CD14-positive monocyte (primary cell): Measurements from ENCODE around the gene CNTFR. TPM values are rescaled to one million over a fixed set of nuclear protein-coding genes. Genes with fewer than 3 reads are reported as not detected.

Experiments
- DNase-seq, 3 donors: peaks; one replicate each; pipeline ENCODE4 v3.0.0-alpha.2; 2011 to 2022
- H2AFZ ChIP-seq: 2 replicates; pipeline ENCODE4 v1.6.0; 2012; ENCODE audit warnings: mild to moderate bottlenecking, low read depth, low read length, inconsistent platforms; ENCODE audit not compliant: insufficient read depth, poor library complexity, severe bottlenecking
- H3K27ac ChIP-seq, 2 donors: 1 replicate in 1 of 2; 2 replicates in 1 of 2; pipeline ENCODE4 v1.5.1; 2012 to 2013; ENCODE audit warnings: low read length in 2 of 2, control low read depth in 1 of 2, inconsistent platforms in 1 of 2, low read depth in 1 of 2, mild to moderate bottlenecking in 1 of 2
- H3K27me3 ChIP-seq, 2 donors: one replicate each; pipeline versions ENCODE4 v1.6.0 to v1.6.1; 2011 to 2013; ENCODE audit warnings: low read length in 2 of 2; ENCODE audit not compliant: control insufficient read depth in 2 of 2, insufficient read depth in 2 of 2
- H3K36me3 ChIP-seq, 2 donors: replicated peaks in 1 of 2; 1 replicate in 1 of 2; 2 replicates in 1 of 2; pipeline versions ENCODE4 v1.5.1 to v1.6.1; 2012 to 2013; ENCODE audit warnings: low read length in 2 of 2, control low read depth in 1 of 2, inconsistent platforms in 1 of 2, mild to moderate bottlenecking in 1 of 2; ENCODE audit not compliant: insufficient read depth in 2 of 2, control insufficient read depth in 1 of 2
- H3K4me1 ChIP-seq, 2 donors: 1 replicate in 1 of 2; 2 replicates in 1 of 2; pipeline versions ENCODE4 v1.5.1 to v1.6.1; 2012 to 2013; ENCODE audit warnings: low read length in 2 of 2, control low read depth in 1 of 2, inconsistent platforms in 1 of 2, mild to moderate bottlenecking in 1 of 2, moderate library complexity in 1 of 2; ENCODE audit not compliant: insufficient read depth in 2 of 2, control insufficient read depth in 1 of 2
- H3K4me2 ChIP-seq: replicated peaks from 2 replicates; pipeline ENCODE3; 2012; ENCODE audit warnings: low read length, moderate library complexity, mild to moderate bottlenecking; ENCODE audit not compliant: poor library complexity, severe bottlenecking; ENCODE audit errors: extremely low read depth
- H3K4me3 ChIP-seq, 3 experiments: fragments of 200-600 bp in 1 of 3; sonication (generic) in 1 of 3; replicated peaks in 1 of 3; 1 replicate in 2 of 3; 2 replicates in 1 of 3; pipeline ENCODE4 v1.5.1; 2011 to 2013; ENCODE audit warnings: low read length in 3 of 3, mild to moderate bottlenecking in 3 of 3, control low read depth in 2 of 3, low read depth in 2 of 3, inconsistent platforms in 1 of 3, moderate library complexity in 1 of 3
- H3K79me2 ChIP-seq: 2 replicates; pipeline ENCODE4 v1.6.0; 2012; ENCODE audit warnings: mild to moderate bottlenecking, control low read depth, inconsistent platforms, low read length, moderate library complexity; ENCODE audit not compliant: insufficient read depth
- H3K9ac ChIP-seq: 2 replicates; pipeline ENCODE4 v1.6.0; 2017; ENCODE audit warnings: low read length, mild to moderate bottlenecking; ENCODE audit not compliant: insufficient read depth, poor library complexity, severe bottlenecking
- H3K9me3 ChIP-seq, 2 donors: replicated peaks in 1 of 2; 1 replicate in 1 of 2; 2 replicates in 1 of 2; pipeline versions ENCODE4 v1.5.1 to v1.6.1; 2012 to 2013; ENCODE audit warnings: low read length in 2 of 2, control low read depth in 1 of 2; ENCODE audit not compliant: control insufficient read depth in 1 of 2, insufficient read depth in 1 of 2
- H4K20me1 ChIP-seq: 2 replicates; pipeline ENCODE4 v1.6.0; 2012; ENCODE audit warnings: mild to moderate bottlenecking, low read length, control low read depth, moderate library complexity; ENCODE audit not compliant: insufficient read depth
- H3K27ac Mint-ChIP-seq, 7 donors: one replicate each; pipeline ENCODE4 v1.8.0; 2020; ENCODE audit warnings: mild to moderate bottlenecking in 7 of 7, mixed read lengths in 7 of 7, moderate library complexity in 6 of 7, inconsistent platforms in 2 of 7
- H3K27me3 Mint-ChIP-seq, 3 donors: one replicate each; pipeline ENCODE4 v1.8.0; 2021 to 2022; ENCODE audit warnings: low read depth in 3 of 3, mild to moderate bottlenecking in 3 of 3, mixed read lengths in 3 of 3, moderate library complexity in 3 of 3, inconsistent platforms in 1 of 3
- H3K36me3 Mint-ChIP-seq, 2 donors: one replicate each; pipeline ENCODE4 v1.8.0; 2020; ENCODE audit warnings: mixed read lengths in 2 of 2, inconsistent platforms in 1 of 2, mild to moderate bottlenecking in 1 of 2
- H3K4me1 Mint-ChIP-seq: one replicate; pipeline ENCODE4 v1.8.0; 2020; ENCODE audit warnings: mild to moderate bottlenecking, mixed read lengths
- H3K4me3 Mint-ChIP-seq, 2 donors: one replicate each; pipeline ENCODE4 v1.8.0; 2020; ENCODE audit warnings: mild to moderate bottlenecking in 2 of 2, mixed read lengths in 2 of 2, moderate library complexity in 1 of 2
- H3K9me3 Mint-ChIP-seq, 7 donors: one replicate each; pipeline ENCODE4 v1.8.0; 2020 to 2022; ENCODE audit warnings: mixed read lengths in 7 of 7, mild to moderate bottlenecking in 6 of 7, moderate library complexity in 6 of 7, inconsistent platforms in 2 of 7
- WGBS: methylation state at CpG from one replicate; pipeline ENCODE4 v1.1.5; 2013; ENCODE audit warnings: missing lambda C conversion rate; ENCODE audit not compliant: insufficient coverage; 5-methylcytosine and 5-hydroxymethylcytosine counted together
- intact Hi-C, 2 donors: fragments of 100-400 bp; cut with micrococcal nuclease; formaldehyde crosslinking; loops; one replicate each; pipeline versions ENCODE4 v1.15.0 to v1.15.1; 2023
- polyA plus RNA-seq, 3 donors: library from polyadenylated mRNA; depleted of rRNA in 1 of 3; unstranded in 2 of 3; stranded (reverse) in 1 of 3; fragments of 300-500 nt in 2 of 3; fragments of >200 nt in 1 of 3; fragmentation: Illumina TruSeq in 2 of 3; gene quantifications; 1 replicate in 2 of 3; 2 replicates in 1 of 3; pipeline ENCODE4 v1.2.3, GENCODE V29; 2012 to 2021
- TF ChIP-seq, protein P1 (sequence below): fragments of 200-600 bp; IDR thresholded peaks from one replicate; pipeline ENCODE4 v1.8.0; 2022; ENCODE audit warnings: antibody characterized with exemption, mild to moderate bottlenecking

Gene CNTFR
- polyA plus RNA-seq, 3 donors: not detected

- H2AFZ ChIP-seq: no peak overlapping the region
- 88% methylated on average over 6 of the region's 6 CpGs for WGBS
- no peak overlapping the region for H3K4me3 ChIP-seq
- TF ChIP-seq, protein P1, sequence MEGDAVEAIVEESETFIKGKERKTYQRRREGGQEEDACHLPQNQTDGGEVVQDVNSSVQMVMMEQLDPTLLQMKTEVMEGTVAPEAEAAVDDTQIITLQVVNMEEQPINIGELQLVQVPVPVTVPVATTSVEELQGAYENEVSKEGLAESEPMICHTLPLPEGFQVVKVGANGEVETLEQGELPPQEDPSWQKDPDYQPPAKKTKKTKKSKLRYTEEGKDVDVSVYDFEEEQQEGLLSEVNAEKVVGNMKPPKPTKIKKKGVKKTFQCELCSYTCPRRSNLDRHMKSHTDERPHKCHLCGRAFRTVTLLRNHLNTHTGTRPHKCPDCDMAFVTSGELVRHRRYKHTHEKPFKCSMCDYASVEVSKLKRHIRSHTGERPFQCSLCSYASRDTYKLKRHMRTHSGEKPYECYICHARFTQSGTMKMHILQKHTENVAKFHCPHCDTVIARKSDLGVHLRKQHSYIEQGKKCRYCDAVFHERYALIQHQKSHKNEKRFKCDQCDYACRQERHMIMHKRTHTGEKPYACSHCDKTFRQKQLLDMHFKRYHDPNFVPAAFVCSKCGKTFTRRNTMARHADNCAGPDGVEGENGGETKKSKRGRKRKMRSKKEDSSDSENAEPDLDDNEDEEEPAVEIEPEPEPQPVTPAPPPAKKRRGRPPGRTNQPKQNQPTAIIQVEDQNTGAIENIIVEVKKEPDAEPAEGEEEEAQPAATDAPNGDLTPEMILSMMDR: no peak
- Mint-ChIP-seq H3K27me3 (peaks cover 35 to 44% (median 38%) of the 10 kb centered on the region in 3 donors), H3K9me3 (peaks cover 0 to 3% (median 2%) of the 10 kb centered on the region in 7 donors), H3K4me3 (no peak overlapping the region), H3K27ac (no peak overlapping the region), H3K36me3 (peaks cover 0 to 1% of the 10 kb centered on the region in 2 donors), H3K4me1 (peaks cover 1% of the 10 kb centered on the region)
- H3K79me2 ChIP-seq: no peaks in the 10 kb centered on the region
- DNase-seq: peak in 1 of 3 donors; percentile 29
- H3K36me3 ChIP-seq: no peaks in the 10 kb centered on the region
- no peak overlapping the region for H3K27ac ChIP-seq
- H3K4me2 ChIP-seq: no peak overlapping the region
- no peaks in the 10 kb centered on the region for H3K4me1 ChIP-seq
- peaks cover 10 to 24% of the 10 kb centered on the region in 2 donors for H3K27me3 ChIP-seq
- H3K9me3 ChIP-seq: peaks cover 0 to 6% of the 10 kb centered on the region in 2 donors
- intact Hi-C loops: no loop called here
- H4K20me1 ChIP-seq: no peaks in the 10 kb centered on the region
- H3K9ac ChIP-seq: no peak overlapping the region
Observed at GRCh38 chr9:34572628-34573027, 16.9 kb downstream of the CNTFR start.

DNA sequence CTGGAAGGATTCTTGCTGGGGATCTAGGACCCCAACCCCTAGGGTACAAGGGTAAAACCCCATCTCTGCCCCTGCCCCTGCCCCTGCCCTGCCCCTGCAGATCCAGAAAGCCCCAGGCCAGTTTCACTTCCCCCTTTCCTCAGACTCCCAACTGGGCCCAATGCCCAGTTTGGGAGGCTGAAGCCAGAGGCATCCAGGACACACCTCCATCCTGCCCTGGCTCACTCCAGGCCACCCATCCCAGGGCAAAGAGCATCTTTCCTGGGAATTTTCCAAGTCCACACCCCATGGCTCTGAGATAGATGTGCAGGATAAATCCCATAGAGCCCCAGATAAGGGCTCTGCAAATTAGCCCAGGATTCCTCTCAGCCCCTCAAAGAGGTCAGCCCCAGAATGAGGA is 17.4 kb downstream of the CNTFR start:
- Mint-ChIP-seq H3K4me3 (no peak overlapping the region), H3K36me3 (no peaks in the 10 kb centered on the region), H3K27me3 (peaks cover 31 to 39% (median 33%) of the 10 kb centered on the region in 3 donors), H3K27ac (no peak overlapping the region), H3K9me3 (peaks cover 0 to 2% (median 0%) of the 10 kb centered on the region in 7 donors), H3K4me1 (no peaks in the 10 kb centered on the region)
- peak in 2 of 3 donors; percentile 9 to 46 for DNase-seq
- intact Hi-C loops: no loop called here
- H3K79me2 ChIP-seq: no peaks in the 10 kb centered on the region
- H3K4me1 ChIP-seq: no peaks in the 10 kb centered on the region
- no peaks in the 10 kb centered on the region for H4K20me1 ChIP-seq
- H2AFZ ChIP-seq: no peak overlapping the region
- H3K4me2 ChIP-seq: no peak overlapping the region
- TF ChIP-seq, protein P1: no peak
- H3K27ac ChIP-seq: no peak overlapping the region
- H3K9ac ChIP-seq: no peak overlapping the region
- peaks cover 7 to 19% of the 10 kb centered on the region in 2 donors for H3K27me3 ChIP-seq
- H3K36me3 ChIP-seq: no peaks in the 10 kb centered on the region
- no peak overlapping the region for H3K4me3 ChIP-seq
- H3K9me3 ChIP-seq: peaks cover 0 to 6% of the 10 kb centered on the region in 2 donors
